Mononuclear cell (primary cell): ENCODE measurements around the gene YIPF5. TPM values are rescaled to one million over a fixed set of nuclear protein-coding genes. Genes with fewer than 3 reads are reported as not detected.

Experiments used
- H3K27me3 ChIP-seq: 2 replicates; pipeline ENCODE4 v1.6.0; 2011; ENCODE audit warnings: low read length, control low read depth; ENCODE audit not compliant: insufficient read depth
- H3K4me1 ChIP-seq: 2 replicates; pipeline ENCODE4 v1.5.1; 2011; ENCODE audit warnings: mild to moderate bottlenecking, low read length, control low read depth; ENCODE audit not compliant: insufficient read depth
- H3K4me3 ChIP-seq: 2 replicates; pipeline ENCODE4 v1.5.1; 2011; ENCODE audit warnings: mild to moderate bottlenecking, low read length, moderate library complexity
- H3K9me3 ChIP-seq: 2 replicates; pipeline ENCODE4 v1.5.1; 2011; ENCODE audit warnings: low read depth, mild to moderate bottlenecking, control low read depth, low read length
- total RNA-seq: library from RNA; depleted of rRNA; stranded (reverse); fragments of >200 nt; gene quantifications from one replicate; pipeline ENCODE4 v1.2.3, GENCODE V29; 2012

Gene YIPF5
- total RNA-seq, 1 donor = 51.5 TPM

DNA sequence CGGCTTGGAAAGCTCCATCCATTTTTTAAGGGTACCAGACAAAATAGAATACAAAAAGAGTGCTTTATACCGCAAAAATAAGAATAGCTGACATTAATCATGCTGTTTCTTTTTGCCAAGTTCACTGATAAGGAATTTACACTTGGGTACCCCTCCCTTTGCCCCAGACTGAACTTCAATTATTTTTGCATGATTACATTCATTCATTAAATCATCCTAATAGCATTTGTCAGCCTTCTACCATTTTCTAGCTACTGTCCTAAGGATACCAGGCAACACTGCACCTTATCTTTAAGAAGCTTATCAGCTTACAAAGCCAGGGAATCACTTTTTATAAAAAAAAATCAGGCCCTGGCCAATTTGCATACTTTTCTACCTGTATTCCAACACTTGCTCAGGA, 48.4 kb downstream of the YIPF5 start:
- Histone ChIP-seq H3K27me3 (no peaks in the 10 kb centered on the region), H3K9me3 (no peaks in the 10 kb centered on the region), H3K4me1 (no peaks in the 10 kb centered on the region), H3K4me3 (no peak overlapping the region)

DNA sequence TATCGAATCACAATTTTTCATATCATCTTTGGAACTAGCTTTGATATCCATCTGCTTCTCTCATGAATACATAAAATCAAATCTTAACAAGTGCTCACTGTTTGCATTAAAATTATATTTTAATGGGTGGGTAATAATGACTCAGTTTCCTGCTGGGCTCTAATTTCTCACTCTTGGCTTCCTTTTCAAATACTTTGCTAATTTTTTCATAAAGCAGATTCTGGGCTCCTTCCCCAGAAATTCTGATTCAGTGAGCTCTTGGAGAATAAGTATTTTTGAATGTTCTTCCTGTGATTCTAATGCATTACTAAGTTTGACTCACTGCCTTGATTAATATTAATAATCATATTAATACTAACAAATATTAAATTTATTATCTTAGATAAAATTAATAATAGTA, 48.9 kb downstream of the YIPF5 start:
- Histone ChIP-seq H3K4me1 (no peaks in the 10 kb centered on the region), H3K4me3 (no peak overlapping the region), H3K9me3 (no peaks in the 10 kb centered on the region), H3K27me3 (no peaks in the 10 kb centered on the region)

DNA sequence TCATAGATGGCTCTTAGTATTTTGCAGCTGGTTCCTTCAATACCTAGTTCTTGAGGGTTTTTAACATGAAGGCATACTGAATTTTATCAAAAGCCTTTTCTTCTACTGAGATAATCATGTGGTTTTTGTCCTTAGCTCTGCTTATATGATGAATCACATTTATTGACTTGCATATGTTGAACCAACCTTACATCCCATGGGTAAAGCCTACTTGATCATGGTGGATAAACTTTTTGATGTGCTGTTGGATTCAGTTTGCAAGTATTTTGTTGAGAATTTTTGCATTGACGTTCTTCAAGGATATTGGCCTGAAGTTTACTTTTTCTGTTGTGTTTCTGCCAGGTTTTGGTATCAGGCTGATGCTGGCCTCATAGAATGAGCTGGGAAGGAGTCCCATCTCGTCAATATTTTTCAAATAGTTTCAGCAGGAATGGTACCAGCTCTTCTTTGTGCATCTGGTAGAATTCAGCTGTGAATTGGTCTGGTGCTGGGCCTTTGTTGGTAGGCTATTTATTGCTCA, 49.7 kb downstream of the YIPF5 start:
- no peaks in the 10 kb centered on the region for H3K4me1 ChIP-seq
- H3K27me3 ChIP-seq = no peaks in the 10 kb centered on the region
- H3K9me3 ChIP-seq = no peaks in the 10 kb centered on the region
- no peak overlapping the region for H3K4me3 ChIP-seq

DNA sequence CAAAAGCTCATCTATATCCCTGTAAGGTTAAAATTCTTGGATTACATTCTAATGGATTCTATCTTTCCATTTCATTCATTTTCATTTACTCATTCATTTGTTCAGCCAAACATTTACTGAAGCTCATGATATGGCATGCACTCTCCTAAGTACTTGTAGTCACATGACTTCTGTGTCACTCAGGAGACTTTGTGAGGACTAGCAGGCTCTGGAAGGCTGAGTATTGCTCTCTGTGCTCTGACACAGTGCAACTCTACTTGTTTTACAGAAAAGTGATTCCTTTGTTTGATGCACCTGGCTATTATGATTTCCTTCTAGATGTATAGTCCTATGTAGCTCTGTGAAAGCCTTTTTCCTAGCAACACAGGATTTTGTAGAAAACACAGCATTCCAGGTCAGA, 53.0 kb downstream of the YIPF5 start:
- Histone ChIP-seq H3K9me3 (no peaks in the 10 kb centered on the region), H3K4me1 (no peaks in the 10 kb centered on the region), H3K27me3 (peaks cover 3% of the 10 kb centered on the region), H3K4me3 (no peak overlapping the region)

- H3K27me3 ChIP-seq = peaks cover 13% of the 10 kb centered on the region
- H3K9me3 ChIP-seq = no peaks in the 10 kb centered on the region
- H3K4me3 ChIP-seq = no peak overlapping the region
- no peaks in the 10 kb centered on the region for H3K4me1 ChIP-seq
Observed at GRCh38 chr5:144114571-144114970, 55.9 kb downstream of the YIPF5 start.

Other genes starting within 250 kb of the YIPF5 start
- under 0.01 TPM for gene KCTD16, start 214 bp upstream of the YIPF5 start, total RNA-seq